HG03159 (cell line): ENCODE measurements around the gene ZNF622.
"Not testable (repeated sequence)": the region's sequence is repeated elsewhere in the genome, so short reads cannot be mapped to it uniquely, and the experiment has no call there.

ENCODE experiments used
- ATAC-seq: cut with Tn5 transposase; IDR thresholded peaks from one replicate; pipeline ENCODE4 v1.9.1; 2021; ENCODE audit warnings: mild to moderate bottlenecking, moderate library complexity; ENCODE audit not compliant: unreplicated experiment

Gene ZNF622

GRCh38 chr5:16436065-16436682 is 29.4 kb downstream of the ZNF622 start:
- ATAC-seq, result not testable (repeated sequence)

GRCh38 chr5:16431490-16431889 is 34.1 kb downstream of the ZNF622 start:
- ATAC-seq, result no peak

GRCh38 chr5:16430349-16431089 is 35.1 kb downstream of the ZNF622 start:
- ATAC-seq, result no peak

GRCh38 chr5:16428359-16428758 is 37.2 kb downstream of the ZNF622 start:
- ATAC-seq, result no peak

GRCh38 chr5:16427587-16427986 is 38.0 kb downstream of the ZNF622 start:
- ATAC-seq, result no peak

- ATAC-seq, result no peak
These were observed 47.1 kb downstream of the ZNF622 start for GRCh38 chr5:16418471-16418922.

GRCh38 chr5:16417398-16418074 is 48.1 kb downstream of the ZNF622 start:
- ATAC-seq, result no peak

GRCh38 chr5:16414861-16415260 is 50.7 kb downstream of the ZNF622 start:
- no peak for ATAC-seq

- no peak for ATAC-seq
These were observed 52.3 kb downstream of the ZNF622 start for GRCh38 chr5:16413166-16413860.

- ATAC-seq, result no peak
These were observed 53.0 kb downstream of the ZNF622 start for GRCh38 chr5:16412556-16412955.

- ATAC-seq, result no peak
These were observed 53.7 kb downstream of the ZNF622 start for GRCh38 chr5:16411741-16412455.

GRCh38 chr5:16411235-16411634 is 54.4 kb downstream of the ZNF622 start:
- ATAC-seq, result no peak

GRCh38 chr5:16410338-16410737 is 55.3 kb downstream of the ZNF622 start:
- ATAC-seq, result no peak

- ATAC-seq, result no peak
These were observed 59.0 kb downstream of the ZNF622 start for GRCh38 chr5:16406630-16407029.

- ATAC-seq, result no peak
These were observed 59.6 kb downstream of the ZNF622 start for GRCh38 chr5:16406023-16406422.
